Measurements from ENCODE around the gene VSNL1.
"Not testable (repeated sequence)": the region's sequence is repeated elsewhere in the genome, so short reads cannot be mapped to it uniquely, and the experiment has no call there.

Gene VSNL1

DNA sequence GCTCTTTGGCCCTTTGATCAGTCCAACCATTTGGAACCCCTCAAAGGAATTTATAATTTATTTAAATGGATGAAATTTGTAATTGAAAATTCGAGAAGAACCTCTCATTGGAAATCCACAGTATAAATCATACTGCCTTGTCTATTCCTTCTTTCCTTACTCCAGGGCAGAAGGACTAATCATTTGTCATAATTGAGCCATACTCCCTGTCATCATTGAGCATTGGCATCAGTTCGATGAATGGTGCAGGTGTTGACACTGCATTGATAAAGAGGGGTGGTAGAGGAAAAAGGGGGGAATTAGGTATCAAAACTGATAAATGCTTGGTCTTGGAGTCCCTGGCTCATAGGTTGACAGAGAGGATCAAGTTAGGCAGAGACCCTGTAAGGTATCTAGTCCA, 2.0 kb downstream of the VSNL1 start:
- no peak for DNase-seq (ENCODE audit: low read depth)

- DNase-seq (ENCODE audit: low read depth): no peak
Measured at GRCh38 chr2:17543131-17543660, 2.7 kb downstream of the VSNL1 start.

DNA sequence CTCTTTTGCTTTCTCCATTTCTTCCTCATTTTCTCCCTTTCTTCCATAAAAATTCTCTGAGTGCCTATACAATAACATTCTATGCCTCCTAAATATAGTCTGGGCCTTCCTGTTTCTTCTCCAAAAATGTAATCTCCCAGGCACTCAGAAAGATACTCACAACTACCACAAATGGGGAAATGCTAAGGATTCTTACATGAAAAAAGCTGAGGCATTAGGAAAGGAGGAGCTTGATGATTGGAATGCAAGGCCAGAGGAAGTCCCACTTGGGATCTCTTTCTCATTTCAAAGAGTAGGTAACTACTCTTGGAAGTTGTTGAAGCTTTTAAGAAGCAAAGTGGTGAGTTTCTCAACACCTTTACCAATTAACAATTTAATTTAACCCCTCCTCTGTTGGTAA, 3.4 kb downstream of the VSNL1 start:
- DNase-seq (ENCODE audit: low read depth): no peak

DNA sequence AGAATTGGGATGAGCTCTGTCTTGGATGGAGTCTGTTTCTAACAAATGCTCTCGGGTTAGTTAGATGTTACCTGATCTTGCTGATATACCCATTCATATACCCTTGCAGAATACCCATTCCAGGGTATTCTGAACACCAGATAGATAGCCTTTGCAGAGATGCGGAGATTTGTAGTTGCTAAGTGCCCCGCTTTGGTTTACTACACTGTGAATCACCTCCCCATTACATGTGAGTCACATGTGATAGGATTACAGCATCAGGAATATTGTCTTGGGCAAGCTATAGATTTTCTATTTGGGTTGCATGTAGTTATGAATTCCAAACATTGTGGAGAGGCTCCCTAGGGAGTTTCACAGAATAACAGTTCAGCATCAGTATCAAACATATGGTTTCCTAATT, 3.8 kb downstream of the VSNL1 start:
- DNase-seq (ENCODE audit: low read depth): no peak

- no peak for DNase-seq (ENCODE audit: low read depth)
Measured at GRCh38 chr2:17545680-17546613, 5.5 kb downstream of the VSNL1 start.

DNA sequence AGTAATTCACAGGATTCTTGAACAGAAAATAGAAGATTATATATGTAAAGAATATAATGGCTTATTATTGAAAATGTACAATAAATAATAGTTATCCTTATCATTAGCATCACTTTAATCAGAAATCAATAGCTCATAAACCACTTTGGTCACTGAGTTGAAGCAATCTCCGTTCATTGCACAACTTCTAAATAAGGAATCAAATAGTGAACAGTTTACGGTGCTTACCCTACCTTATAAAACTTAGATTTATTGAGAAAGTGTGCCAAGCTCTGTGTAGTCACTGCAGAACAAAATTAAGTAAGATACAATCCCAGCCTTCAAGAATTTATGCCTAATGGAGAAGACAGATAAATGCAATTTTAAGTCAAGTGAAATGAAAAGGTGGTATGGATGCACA, 6.7 kb downstream of the VSNL1 start:
- no peak for DNase-seq (ENCODE audit: low read depth)

DNA sequence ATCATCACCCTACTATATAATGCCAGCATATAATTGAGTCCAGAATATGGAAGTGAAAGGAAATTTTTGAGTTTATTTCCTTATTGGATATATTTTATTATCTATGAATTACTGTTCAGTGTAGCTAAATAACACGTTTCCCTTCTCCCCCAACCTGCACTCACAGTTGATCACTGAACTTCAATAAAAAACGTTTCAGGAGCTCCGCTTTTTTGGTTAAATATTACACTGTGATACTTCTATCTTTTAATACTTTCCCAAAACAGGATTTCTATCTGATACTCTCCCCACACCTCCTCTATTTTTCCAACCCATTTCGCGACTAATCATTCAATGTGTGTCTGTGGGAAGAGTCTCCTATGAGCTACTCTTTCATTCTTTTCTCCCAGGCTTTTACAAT, 7.2 kb downstream of the VSNL1 start:
- no peak for DNase-seq (ENCODE audit: low read depth)

GRCh38 chr2:17550907-17551306, 10.4 kb downstream of the VSNL1 start:
- no peak for DNase-seq (ENCODE audit: low read depth)

- DNase-seq (ENCODE audit: low read depth): no peak
Measured at GRCh38 chr2:17555150-17555549, 14.7 kb downstream of the VSNL1 start.

GRCh38 chr2:17557596-17557995, 17.1 kb downstream of the VSNL1 start:
- no peak for DNase-seq (ENCODE audit: low read depth)

GRCh38 chr2:17558053-17558452, 17.6 kb downstream of the VSNL1 start:
- DNase-seq (ENCODE audit: low read depth): no peak

- DNase-seq (ENCODE audit: low read depth): no peak
Measured at GRCh38 chr2:17558878-17559277, 18.4 kb downstream of the VSNL1 start.

- DNase-seq (ENCODE audit: low read depth): not testable (repeated sequence)
Measured at GRCh38 chr2:17565726-17566125, 25.2 kb downstream of the VSNL1 start.

DNA sequence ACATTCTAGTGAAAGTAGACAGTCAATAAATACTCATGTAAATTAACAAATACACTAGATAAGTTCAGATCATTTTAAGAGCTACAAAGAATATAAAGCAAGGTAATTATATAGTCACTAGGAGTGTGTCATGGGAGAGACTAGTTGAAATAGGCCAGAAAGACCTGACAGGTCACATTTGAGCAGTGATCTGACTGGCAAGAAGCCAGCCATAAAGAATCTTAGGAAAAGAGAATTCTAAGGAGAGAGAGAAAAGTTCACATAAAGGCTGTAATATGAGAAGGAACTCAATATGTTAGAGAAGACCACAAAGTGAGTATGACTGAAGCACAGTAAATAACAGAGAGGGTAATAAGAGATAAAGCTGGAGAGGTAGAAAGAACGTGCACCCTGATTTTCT, 31.2 kb downstream of the VSNL1 start:
- no peak for DNase-seq (ENCODE audit: low read depth)

DNA sequence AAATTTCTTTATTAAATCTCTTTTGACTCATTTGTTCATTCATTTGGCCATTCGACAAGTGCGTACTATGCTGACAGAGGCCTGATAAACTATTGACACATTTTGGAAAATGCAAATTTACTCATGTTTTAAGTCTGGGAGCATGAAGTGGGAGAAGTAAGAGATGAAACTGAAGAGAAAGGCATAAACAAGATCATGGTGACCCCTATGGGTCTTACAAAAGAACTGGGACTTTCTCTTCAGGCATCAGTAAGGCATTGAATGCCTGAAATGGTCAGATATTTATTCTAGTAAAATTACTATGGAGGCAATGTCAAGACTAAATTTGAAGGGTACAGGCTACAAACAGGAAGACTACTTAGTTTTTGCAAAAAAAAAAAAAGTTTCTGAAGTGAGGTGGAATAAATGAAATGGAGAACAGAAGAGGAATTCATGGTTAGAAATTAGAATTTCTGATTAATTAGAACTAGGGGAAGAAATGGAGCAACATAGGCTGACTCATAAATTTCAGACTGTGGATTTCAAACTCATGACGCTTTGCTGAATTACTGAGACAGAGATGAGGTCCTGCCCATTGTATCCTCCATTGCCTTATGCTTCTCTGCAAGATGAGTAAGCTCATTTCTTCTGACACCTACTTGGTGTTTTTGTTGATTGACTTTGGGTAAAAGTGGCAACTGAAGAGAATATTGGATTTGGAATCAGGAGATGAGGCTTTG, 32.7 kb downstream of the VSNL1 start:
- no peak for DNase-seq (ENCODE audit: low read depth)

DNA sequence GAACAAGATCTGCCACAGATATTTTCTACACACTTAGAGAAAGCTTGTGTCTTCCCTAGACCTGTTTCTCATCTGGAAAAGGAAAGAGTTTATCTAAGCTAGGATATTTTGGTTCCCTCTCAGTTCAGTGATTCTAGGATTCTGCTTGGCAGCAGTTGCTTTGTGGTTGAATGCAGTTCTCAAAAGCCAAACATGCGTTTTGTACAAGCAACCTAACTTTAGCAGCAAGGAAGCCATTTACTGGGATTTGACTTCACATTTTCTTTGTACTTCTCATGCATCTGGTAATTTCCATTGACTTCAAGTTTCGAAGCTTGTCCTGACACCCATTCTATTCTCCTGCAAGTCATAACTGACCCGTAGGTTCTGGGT, 33.3 kb downstream of the VSNL1 start:
- no peak for DNase-seq (ENCODE audit: low read depth)

DNA sequence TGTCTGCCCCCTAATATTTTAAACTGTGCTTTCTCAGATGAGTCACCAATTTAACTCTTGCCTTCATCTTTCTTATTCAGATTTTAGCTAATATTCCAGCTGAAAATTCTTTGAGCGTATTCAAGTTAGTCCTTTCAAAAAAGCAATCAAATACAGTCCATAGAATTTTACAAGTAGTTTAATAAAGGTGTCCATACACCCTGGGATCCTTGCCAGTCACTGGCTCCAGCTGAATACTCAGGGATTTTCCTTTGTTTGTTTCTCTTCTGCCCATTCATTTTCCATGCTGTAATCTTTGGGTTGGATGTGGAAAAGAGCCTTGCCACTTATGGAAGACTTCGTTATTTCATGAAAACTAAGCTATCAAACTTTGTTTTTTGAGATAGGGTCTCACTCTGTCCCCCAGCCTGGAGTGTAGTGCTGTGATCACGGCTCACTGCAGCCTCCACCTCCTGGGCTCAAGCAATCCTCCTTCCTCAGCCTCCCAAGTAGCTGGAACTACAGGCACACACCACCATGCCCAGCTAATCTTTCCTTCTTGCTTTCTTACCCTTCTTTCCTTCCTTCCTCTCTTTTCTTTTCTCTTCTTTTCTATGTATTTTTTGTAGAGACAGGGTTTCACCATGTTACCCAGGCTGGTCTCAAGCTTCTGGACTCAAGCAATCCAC, 34.0 kb downstream of the VSNL1 start:
- DNase-seq (ENCODE audit: low read depth): no peak

DNA sequence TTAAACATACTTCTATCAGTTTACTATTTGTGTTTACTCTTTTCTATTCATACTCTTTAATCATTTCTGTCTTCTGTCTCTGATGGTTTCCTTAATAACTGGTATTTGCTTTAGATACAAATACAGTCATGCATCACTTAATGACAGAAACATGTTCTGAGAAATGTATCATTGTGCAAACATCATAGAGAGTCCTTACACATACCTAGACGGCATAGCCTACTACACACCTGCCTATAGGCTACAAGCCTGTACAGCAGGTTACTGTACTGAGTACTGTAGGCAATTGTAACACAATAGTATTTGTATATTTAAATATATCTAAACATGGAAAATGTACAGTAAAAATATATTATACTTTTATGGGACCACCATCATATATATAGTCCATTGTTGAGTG, 36.3 kb downstream of the VSNL1 start:
- DNase-seq (ENCODE audit: low read depth): no peak

GRCh38 chr2:17578466-17578928, 38.0 kb downstream of the VSNL1 start:
- no peak for DNase-seq (ENCODE audit: low read depth)

- no peak for DNase-seq (ENCODE audit: low read depth)
Measured at GRCh38 chr2:17579605-17580318, 39.3 kb downstream of the VSNL1 start.

DNA sequence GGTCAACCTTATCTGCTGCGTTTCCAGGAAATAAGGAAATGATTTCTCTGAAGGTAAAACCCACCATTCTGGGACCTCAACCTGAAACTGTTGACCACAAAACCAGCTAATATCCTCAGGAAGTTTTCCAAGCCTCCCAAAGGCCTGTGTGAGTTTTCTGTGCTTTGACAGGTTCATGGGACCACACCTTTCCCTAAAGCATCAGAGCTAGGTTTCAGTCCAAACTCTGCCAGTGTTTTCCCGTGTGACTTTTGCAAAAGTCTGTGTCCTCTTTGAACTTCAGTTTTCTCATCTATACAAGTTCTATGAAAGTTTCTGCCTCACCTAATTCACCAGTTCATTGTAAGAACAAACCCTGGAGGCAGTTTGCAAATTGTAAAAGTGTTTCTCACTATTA, 39.8 kb downstream of the VSNL1 start:
- no peak for DNase-seq (ENCODE audit: low read depth)

GRCh38 chr2:17581831-17582230, 41.3 kb downstream of the VSNL1 start:
- DNase-seq (ENCODE audit: low read depth): no peak
